ENCODE data around the gene ROMO1.
"Not testable (repeated sequence)": the region's sequence is repeated elsewhere in the genome, so short reads cannot be mapped to it uniquely, and the experiment has no call there.

The ROMO1 gene

DNA sequence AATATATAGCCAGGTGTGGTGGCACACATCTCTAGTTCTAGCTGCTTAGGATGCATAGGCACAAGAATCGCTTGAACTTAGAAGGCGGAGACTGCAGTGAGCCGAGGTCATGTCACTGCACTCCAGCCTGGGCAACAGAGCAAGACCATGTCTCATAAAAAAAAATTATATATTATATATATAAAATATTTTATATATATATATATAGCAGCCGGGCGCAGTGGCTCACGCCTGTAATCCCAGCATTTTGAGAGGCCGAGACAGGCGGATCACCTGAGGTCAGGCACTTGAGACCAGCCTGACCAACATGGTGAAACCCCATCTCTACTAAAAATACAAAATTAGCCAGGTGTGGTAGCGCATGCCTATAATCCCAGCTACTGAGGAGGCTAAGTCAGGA is 13.8 kb upstream of the ROMO1 start:
- not testable (repeated sequence) for FAIRE-seq

- not testable (repeated sequence) for FAIRE-seq
These were observed 12.3 kb upstream of the ROMO1 start for GRCh38 chr20:35686872-35687271.

- no peak for FAIRE-seq
These were observed 8.9 kb upstream of the ROMO1 start for GRCh38 chr20:35690265-35690664.

DNA sequence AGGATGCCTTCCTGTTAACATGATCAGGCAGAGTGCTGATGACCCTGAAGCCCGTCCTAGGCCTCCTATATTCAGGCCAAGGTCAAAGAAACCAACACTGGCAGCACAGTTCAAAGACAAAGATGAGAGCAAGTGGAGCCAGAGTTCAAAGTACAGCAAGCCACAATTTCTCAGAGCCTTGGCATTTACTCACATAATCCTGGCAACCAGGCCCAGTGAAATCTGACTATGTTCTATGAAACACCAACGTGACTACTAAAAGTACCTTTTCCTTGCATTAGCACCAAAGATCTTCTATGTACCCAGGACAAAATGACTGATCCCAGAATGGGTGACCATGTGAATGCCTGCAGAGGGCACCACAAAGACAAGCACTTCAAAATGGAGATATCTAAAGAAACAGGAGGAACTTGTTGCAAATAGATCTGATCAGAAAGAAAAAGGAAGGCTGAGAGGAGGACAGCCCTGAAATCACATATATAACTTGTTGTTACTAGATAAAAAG is 3.9 kb upstream of the ROMO1 start:
- no peak for FAIRE-seq

- no peak for FAIRE-seq
These were observed 3.2 kb upstream of the ROMO1 start for GRCh38 chr20:35695978-35696377.

- FAIRE-seq = no peak
These were observed 1.4 kb upstream of the ROMO1 start for GRCh38 chr20:35697696-35698297.

- FAIRE-seq = no peak
These were observed 693 bp upstream of the ROMO1 start for GRCh38 chr20:35698298-35699126.

DNA sequence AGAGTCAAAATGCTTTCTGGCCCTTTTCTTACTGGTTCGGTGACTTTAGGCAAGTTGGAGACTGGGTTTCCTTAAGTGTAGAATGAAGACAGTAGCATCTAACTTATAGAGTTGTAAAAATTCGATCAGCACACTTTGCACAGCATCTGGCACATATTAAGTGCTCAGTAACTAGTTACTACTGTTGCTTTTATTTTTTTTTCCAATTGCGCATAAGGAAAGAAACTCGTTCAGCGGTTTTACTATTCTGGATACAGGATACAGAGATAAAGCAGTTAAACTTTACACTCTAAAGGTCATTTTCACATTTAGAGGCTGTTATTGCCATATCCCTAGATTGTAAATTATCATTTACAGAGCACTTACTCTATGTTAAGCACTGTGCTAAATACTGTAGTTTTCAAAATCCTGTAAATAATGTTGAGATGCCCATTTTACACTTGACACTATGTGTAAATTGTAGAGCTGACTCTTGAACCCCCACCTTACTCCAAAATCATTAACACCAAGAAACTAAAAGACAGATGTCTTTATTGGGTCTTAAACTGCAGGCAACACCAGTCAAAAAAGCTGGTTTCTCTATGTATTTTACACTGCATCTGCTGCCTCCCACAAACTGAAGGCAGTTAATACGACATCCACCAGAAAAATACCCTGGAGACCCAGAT is 886 bp downstream of the ROMO1 start:
- no peak for FAIRE-seq

GRCh38 chr20:35700625-35701148 is 1.5 kb downstream of the ROMO1 start:
- no peak for FAIRE-seq

GRCh38 chr20:35702051-35702823 is 3.0 kb downstream of the ROMO1 start:
- no peak for FAIRE-seq

- FAIRE-seq = no peak
These were observed 3.9 kb downstream of the ROMO1 start for GRCh38 chr20:35702824-35703695.

DNA sequence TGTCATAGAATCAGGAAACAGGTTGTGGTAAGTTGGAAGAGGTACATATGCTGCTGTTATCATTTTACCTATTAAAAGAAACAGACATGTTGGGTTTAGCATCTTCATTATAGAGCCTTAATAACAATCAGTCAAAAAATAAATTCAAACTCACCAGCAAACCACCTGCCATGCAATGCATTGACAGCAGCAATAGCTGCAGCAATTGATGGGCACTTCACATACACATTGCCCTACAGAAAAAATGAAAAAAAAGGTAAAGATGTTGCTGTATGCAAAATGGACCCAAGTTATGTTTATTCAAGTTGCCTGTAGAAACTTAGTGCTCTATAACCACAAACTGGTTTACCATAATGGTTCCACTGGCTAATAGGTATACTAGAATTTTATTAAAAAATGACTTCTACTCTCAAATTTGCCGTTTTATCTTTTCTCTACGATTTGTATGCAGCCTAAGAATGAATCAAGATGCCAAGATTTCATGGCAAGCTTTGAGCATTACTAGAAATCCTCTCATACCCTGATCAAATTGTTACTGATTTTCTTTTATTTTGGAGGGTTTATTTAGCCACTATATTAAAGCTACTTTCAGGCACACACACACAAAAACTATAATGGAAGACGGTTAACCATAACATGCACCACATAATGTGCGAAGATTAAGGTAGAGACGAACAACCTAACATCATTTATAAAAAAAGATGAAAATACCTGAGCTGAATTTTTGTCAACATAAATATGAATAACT is 5.5 kb downstream of the ROMO1 start:
- no peak for FAIRE-seq

- FAIRE-seq = not testable (repeated sequence)
These were observed 6.7 kb downstream of the ROMO1 start for GRCh38 chr20:35705894-35706293.

GRCh38 chr20:35706591-35707529 is 7.7 kb downstream of the ROMO1 start:
- not testable (repeated sequence) for FAIRE-seq

DNA sequence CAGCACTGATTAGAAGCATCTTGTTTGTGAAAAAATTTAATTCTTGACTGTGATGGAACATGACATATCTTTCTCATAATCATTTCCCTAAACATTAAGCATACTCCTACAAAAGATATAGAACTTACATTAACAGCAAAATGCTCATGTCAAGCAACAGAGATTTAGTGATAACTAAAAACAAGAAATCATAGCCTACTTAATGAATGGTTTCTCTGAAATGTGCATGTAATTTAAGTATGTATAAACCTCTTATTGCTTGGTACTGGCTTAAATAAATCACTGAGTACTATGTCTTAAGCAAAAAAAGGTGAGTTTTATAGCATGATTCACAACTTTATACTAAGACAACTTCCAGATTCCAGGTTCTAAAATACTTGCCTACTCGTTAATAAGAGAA is 9.3 kb downstream of the ROMO1 start:
- FAIRE-seq = no peak

- FAIRE-seq = no peak
These were observed 10.1 kb downstream of the ROMO1 start for GRCh38 chr20:35709259-35709658.

DNA sequence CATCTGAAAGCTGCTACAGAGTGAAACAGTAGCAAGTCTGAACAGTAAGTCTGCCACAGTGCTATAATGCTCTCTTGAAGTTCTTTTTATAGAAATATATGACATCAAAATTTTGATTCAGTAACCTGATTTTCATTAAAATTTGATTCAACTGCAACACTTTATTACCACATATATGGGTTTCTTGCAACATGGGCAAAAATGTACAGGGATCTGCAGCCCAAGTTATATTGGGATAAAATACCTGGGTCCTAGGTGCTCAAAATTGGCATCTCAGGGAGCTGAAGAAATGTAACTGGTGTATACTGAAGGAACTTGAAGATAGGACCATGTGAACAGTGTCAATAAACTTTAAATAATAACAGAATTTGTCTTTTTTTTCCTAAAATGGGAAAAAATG is 10.8 kb downstream of the ROMO1 start:
- FAIRE-seq = no peak

DNA sequence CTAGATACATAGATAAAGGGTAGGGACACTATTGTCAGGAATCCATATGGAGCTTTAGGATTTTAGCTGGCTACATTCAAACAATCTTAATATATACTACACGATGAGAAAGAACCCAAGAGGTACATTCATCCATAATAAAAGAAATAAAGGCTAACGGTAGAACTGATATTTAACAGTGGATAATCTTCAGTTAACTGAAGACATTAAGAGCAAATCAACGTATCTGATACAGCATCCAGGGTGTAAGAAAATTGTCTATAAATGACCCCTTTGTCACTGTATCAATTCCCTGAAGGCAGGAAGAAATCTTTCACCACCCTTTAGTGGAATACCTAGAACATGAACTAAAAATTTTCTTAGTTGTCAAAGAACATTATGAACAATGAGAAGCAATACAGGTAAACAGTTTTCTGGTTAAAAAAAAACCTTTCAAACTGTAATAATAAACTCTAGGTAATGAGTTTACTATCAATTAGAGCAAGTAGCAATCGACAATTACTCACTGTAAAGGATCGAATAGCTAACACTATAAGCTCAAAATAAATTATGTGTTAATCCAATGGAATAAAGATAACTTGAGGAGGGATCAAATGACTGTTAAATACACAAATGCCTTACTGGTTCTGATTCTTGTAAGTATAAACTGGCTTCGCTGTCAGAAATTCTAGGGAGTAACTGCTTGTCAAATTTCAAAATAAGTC is 11.8 kb downstream of the ROMO1 start:
- FAIRE-seq = no peak

- FAIRE-seq = no peak
These were observed 12.5 kb downstream of the ROMO1 start for GRCh38 chr20:35711588-35712209.
